CD14-positive monocyte (primary cell): ENCODE data around the gene KCNMA1. TPM values are rescaled to one million over a fixed set of nuclear protein-coding genes. Genes with fewer than 3 reads are reported as not detected.
A peak's percentile ranks its signal among the peaks of the same experiment; 100 is the strongest.

Experiments used
- DNase-seq, 3 donors: peaks; one replicate each; pipeline ENCODE4 v3.0.0-alpha.2; 2011 to 2022
- H2AFZ ChIP-seq: 2 replicates; pipeline ENCODE4 v1.6.0; 2012; ENCODE audit warnings: mild to moderate bottlenecking, low read depth, low read length, inconsistent platforms; ENCODE audit not compliant: insufficient read depth, poor library complexity, severe bottlenecking
- H3K27ac ChIP-seq, 2 donors: 1 replicate in 1 of 2; 2 replicates in 1 of 2; pipeline ENCODE4 v1.5.1; 2012 to 2013; ENCODE audit warnings: low read length in 2 of 2, control low read depth in 1 of 2, inconsistent platforms in 1 of 2, low read depth in 1 of 2, mild to moderate bottlenecking in 1 of 2
- H3K27me3 ChIP-seq, 2 donors: one replicate each; pipeline versions ENCODE4 v1.6.0 to v1.6.1; 2011 to 2013; ENCODE audit warnings: low read length in 2 of 2; ENCODE audit not compliant: control insufficient read depth in 2 of 2, insufficient read depth in 2 of 2
- H3K36me3 ChIP-seq, 2 donors: replicated peaks in 1 of 2; 1 replicate in 1 of 2; 2 replicates in 1 of 2; pipeline versions ENCODE4 v1.5.1 to v1.6.1; 2012 to 2013; ENCODE audit warnings: low read length in 2 of 2, control low read depth in 1 of 2, inconsistent platforms in 1 of 2, mild to moderate bottlenecking in 1 of 2; ENCODE audit not compliant: insufficient read depth in 2 of 2, control insufficient read depth in 1 of 2
- H3K4me1 ChIP-seq, 2 donors: 1 replicate in 1 of 2; 2 replicates in 1 of 2; pipeline versions ENCODE4 v1.5.1 to v1.6.1; 2012 to 2013; ENCODE audit warnings: low read length in 2 of 2, control low read depth in 1 of 2, inconsistent platforms in 1 of 2, mild to moderate bottlenecking in 1 of 2, moderate library complexity in 1 of 2; ENCODE audit not compliant: insufficient read depth in 2 of 2, control insufficient read depth in 1 of 2
- H3K4me2 ChIP-seq: replicated peaks from 2 replicates; pipeline ENCODE3; 2012; ENCODE audit warnings: low read length, moderate library complexity, mild to moderate bottlenecking; ENCODE audit not compliant: poor library complexity, severe bottlenecking; ENCODE audit errors: extremely low read depth
- H3K4me3 ChIP-seq, 3 experiments: fragments of 200-600 bp in 1 of 3; sonication (generic) in 1 of 3; replicated peaks in 1 of 3; 1 replicate in 2 of 3; 2 replicates in 1 of 3; pipeline ENCODE4 v1.5.1; 2011 to 2013; ENCODE audit warnings: low read length in 3 of 3, mild to moderate bottlenecking in 3 of 3, control low read depth in 2 of 3, low read depth in 2 of 3, inconsistent platforms in 1 of 3, moderate library complexity in 1 of 3
- H3K79me2 ChIP-seq: 2 replicates; pipeline ENCODE4 v1.6.0; 2012; ENCODE audit warnings: mild to moderate bottlenecking, control low read depth, inconsistent platforms, low read length, moderate library complexity; ENCODE audit not compliant: insufficient read depth
- H3K9ac ChIP-seq: 2 replicates; pipeline ENCODE4 v1.6.0; 2017; ENCODE audit warnings: low read length, mild to moderate bottlenecking; ENCODE audit not compliant: insufficient read depth, poor library complexity, severe bottlenecking
- H3K9me3 ChIP-seq, 2 donors: replicated peaks in 1 of 2; 1 replicate in 1 of 2; 2 replicates in 1 of 2; pipeline versions ENCODE4 v1.5.1 to v1.6.1; 2012 to 2013; ENCODE audit warnings: low read length in 2 of 2, control low read depth in 1 of 2; ENCODE audit not compliant: control insufficient read depth in 1 of 2, insufficient read depth in 1 of 2
- H4K20me1 ChIP-seq: 2 replicates; pipeline ENCODE4 v1.6.0; 2012; ENCODE audit warnings: mild to moderate bottlenecking, low read length, control low read depth, moderate library complexity; ENCODE audit not compliant: insufficient read depth
- H3K27ac Mint-ChIP-seq, 7 donors: one replicate each; pipeline ENCODE4 v1.8.0; 2020; ENCODE audit warnings: mild to moderate bottlenecking in 7 of 7, mixed read lengths in 7 of 7, moderate library complexity in 6 of 7, inconsistent platforms in 2 of 7
- H3K27me3 Mint-ChIP-seq, 3 donors: one replicate each; pipeline ENCODE4 v1.8.0; 2021 to 2022; ENCODE audit warnings: low read depth in 3 of 3, mild to moderate bottlenecking in 3 of 3, mixed read lengths in 3 of 3, moderate library complexity in 3 of 3, inconsistent platforms in 1 of 3
- H3K36me3 Mint-ChIP-seq, 2 donors: one replicate each; pipeline ENCODE4 v1.8.0; 2020; ENCODE audit warnings: mixed read lengths in 2 of 2, inconsistent platforms in 1 of 2, mild to moderate bottlenecking in 1 of 2
- H3K4me1 Mint-ChIP-seq: one replicate; pipeline ENCODE4 v1.8.0; 2020; ENCODE audit warnings: mild to moderate bottlenecking, mixed read lengths
- H3K4me3 Mint-ChIP-seq, 2 donors: one replicate each; pipeline ENCODE4 v1.8.0; 2020; ENCODE audit warnings: mild to moderate bottlenecking in 2 of 2, mixed read lengths in 2 of 2, moderate library complexity in 1 of 2
- H3K9me3 Mint-ChIP-seq, 7 donors: one replicate each; pipeline ENCODE4 v1.8.0; 2020 to 2022; ENCODE audit warnings: mixed read lengths in 7 of 7, mild to moderate bottlenecking in 6 of 7, moderate library complexity in 6 of 7, inconsistent platforms in 2 of 7
- CTCF ChIP-seq: fragments of 200-600 bp; IDR thresholded peaks from one replicate; pipeline ENCODE4 v1.8.0; 2022; ENCODE audit warnings: antibody characterized with exemption, mild to moderate bottlenecking
- WGBS: methylation state at CpG from one replicate; pipeline ENCODE4 v1.1.5; 2013; ENCODE audit warnings: missing lambda C conversion rate; ENCODE audit not compliant: insufficient coverage; 5-methylcytosine and 5-hydroxymethylcytosine counted together
- intact Hi-C, 2 donors: fragments of 100-400 bp; cut with micrococcal nuclease; formaldehyde crosslinking; loops; one replicate each; pipeline versions ENCODE4 v1.15.0 to v1.15.1; 2023
- polyA plus RNA-seq, 3 donors: library from polyadenylated mRNA; depleted of rRNA in 1 of 3; unstranded in 2 of 3; stranded (reverse) in 1 of 3; fragments of 300-500 nt in 2 of 3; fragments of >200 nt in 1 of 3; fragmentation: Illumina TruSeq in 2 of 3; gene quantifications; 1 replicate in 2 of 3; 2 replicates in 1 of 3; pipeline ENCODE4 v1.2.3, GENCODE V29; 2012 to 2021

Gene KCNMA1
- polyA plus RNA-seq, 3 donors = 0.11 to 1.0 TPM; not detected in 1

GRCh38 chr10:77350711-77351119 lies 286.9 kb downstream of the KCNMA1 start:
- H3K9ac ChIP-seq = no peak overlapping the region
- DNase-seq = peak in 1 of 3 donors; percentile 32
- Mint-ChIP-seq H3K27ac (no peak overlapping the region), H3K9me3 (peaks cover 0 to 3% (median 0%) of the 10 kb centered on the region in 7 donors), H3K4me1 (no peaks in the 10 kb centered on the region), H3K36me3 (no peaks in the 10 kb centered on the region), H3K27me3 (peaks cover 2 to 4% (median 2%) of the 10 kb centered on the region in 3 donors), H3K4me3 (no peak overlapping the region)
- no CpG with 5 or more reads among the region's 1 CpG for WGBS
- no peak overlapping the region for H3K4me2 ChIP-seq
- no peak for TF ChIP-seq CTCF
- H3K27me3 ChIP-seq = no peaks in the 10 kb centered on the region
- no peaks in the 10 kb centered on the region for H4K20me1 ChIP-seq
- H3K27ac ChIP-seq = no peak overlapping the region
- H3K36me3 ChIP-seq = no peaks in the 10 kb centered on the region
- H3K4me3 ChIP-seq = no peak overlapping the region
- no peaks in the 10 kb centered on the region for H3K79me2 ChIP-seq
- intact Hi-C loops = no loop called here
- no peaks in the 10 kb centered on the region for H3K4me1 ChIP-seq
- no peaks in the 10 kb centered on the region for H3K9me3 ChIP-seq
- H2AFZ ChIP-seq = no peak overlapping the region

- no peaks in the 10 kb centered on the region for H3K27me3 ChIP-seq
- no peak overlapping the region for H3K4me3 ChIP-seq
- H3K4me2 ChIP-seq = no peak overlapping the region
- peaks cover 2 to 5% (median 2%) of the 10 kb centered on the region in 3 donors for H3K27me3 Mint-ChIP-seq
- H3K79me2 ChIP-seq = no peaks in the 10 kb centered on the region
- no peak overlapping the region for H2AFZ ChIP-seq
- no peak overlapping the region for H3K9ac ChIP-seq
- intact Hi-C loops = no loop called here
- H4K20me1 ChIP-seq = no peaks in the 10 kb centered on the region
- H3K4me1 ChIP-seq = no peaks in the 10 kb centered on the region
- no peak overlapping the region for H3K27ac Mint-ChIP-seq
- no peak overlapping the region for H3K27ac ChIP-seq
- DNase-seq = no peak
- no peaks in the 10 kb centered on the region for H3K4me1 Mint-ChIP-seq
- no peaks in the 10 kb centered on the region for H3K36me3 Mint-ChIP-seq
- TF ChIP-seq CTCF = no peak
- no peaks in the 10 kb centered on the region for H3K9me3 ChIP-seq
- peaks cover 0 to 1% (median 0%) of the 10 kb centered on the region in 7 donors for H3K9me3 Mint-ChIP-seq
- no peak overlapping the region for H3K4me3 Mint-ChIP-seq
- 86% methylated on average over 1 of the region's 1 CpG for WGBS
- no peaks in the 10 kb centered on the region for H3K36me3 ChIP-seq
Measured at GRCh38 chr10:77350134-77350533, 287.5 kb downstream of the KCNMA1 start.
